Neural crest cell (in vitro differentiated cells): ENCODE data around the gene PRKCA. TPM values are rescaled to one million over a fixed set of nuclear protein-coding genes. Genes with fewer than 3 reads are reported as not detected.

Source experiments
- DNase-seq: peaks from one replicate; pipeline ENCODE4 v3.0.0; 2021; ENCODE audit warnings: low read depth, mixed read lengths, low spot score
- H3K27ac Mint-ChIP-seq: one replicate; pipeline ENCODE4 v1.8.0; 2021; ENCODE audit warnings: mild to moderate bottlenecking, mixed read lengths; ENCODE audit not compliant: unreplicated experiment
- H3K27me3 Mint-ChIP-seq: 2 replicates; pipeline ENCODE4 v1.8.0; 2021; ENCODE audit warnings: low read depth, mild to moderate bottlenecking, mixed read lengths
- H3K36me3 Mint-ChIP-seq: 2 replicates; pipeline ENCODE4 v1.8.0; 2021; ENCODE audit warnings: low read depth, mild to moderate bottlenecking, mixed read lengths
- H3K4me1 Mint-ChIP-seq: 2 replicates; pipeline ENCODE4 v1.8.0; 2021; ENCODE audit warnings: mixed read lengths
- H3K4me3 Mint-ChIP-seq: one replicate; pipeline ENCODE4 v1.8.0; 2021; ENCODE audit warnings: mild to moderate bottlenecking, mixed read lengths
- H3K9me3 Mint-ChIP-seq: 2 replicates; pipeline ENCODE4 v1.8.0; 2021; ENCODE audit warnings: mixed read lengths
- total RNA-seq: library from RNA; stranded (reverse); gene quantifications from 2 replicates; pipeline ENCODE4 v1.2.1, GENCODE V29; 2021
- TF ChIP-seq, protein P1 (sequence below): fragments of 200-600 bp; sonication (generic); conservative IDR thresholded peaks from 2 replicates; pipeline ENCODE4 v1.5.0; 2021; ENCODE audit warnings: antibody characterized with exemption, mild to moderate bottlenecking

The PRKCA gene
- total RNA-seq, 1 donor from 2014 or later, result 22.7 TPM

- Mint-ChIP-seq H3K4me3 (no peak overlapping the region), H3K4me1 (no peaks in the 10 kb centered on the region), H3K27ac (no peak overlapping the region), H3K9me3 (peaks cover 9% of the 10 kb centered on the region), H3K36me3 (no peaks in the 10 kb centered on the region), H3K27me3 (no peaks in the 10 kb centered on the region)
- no peak for DNase-seq
- TF ChIP-seq, protein P1, sequence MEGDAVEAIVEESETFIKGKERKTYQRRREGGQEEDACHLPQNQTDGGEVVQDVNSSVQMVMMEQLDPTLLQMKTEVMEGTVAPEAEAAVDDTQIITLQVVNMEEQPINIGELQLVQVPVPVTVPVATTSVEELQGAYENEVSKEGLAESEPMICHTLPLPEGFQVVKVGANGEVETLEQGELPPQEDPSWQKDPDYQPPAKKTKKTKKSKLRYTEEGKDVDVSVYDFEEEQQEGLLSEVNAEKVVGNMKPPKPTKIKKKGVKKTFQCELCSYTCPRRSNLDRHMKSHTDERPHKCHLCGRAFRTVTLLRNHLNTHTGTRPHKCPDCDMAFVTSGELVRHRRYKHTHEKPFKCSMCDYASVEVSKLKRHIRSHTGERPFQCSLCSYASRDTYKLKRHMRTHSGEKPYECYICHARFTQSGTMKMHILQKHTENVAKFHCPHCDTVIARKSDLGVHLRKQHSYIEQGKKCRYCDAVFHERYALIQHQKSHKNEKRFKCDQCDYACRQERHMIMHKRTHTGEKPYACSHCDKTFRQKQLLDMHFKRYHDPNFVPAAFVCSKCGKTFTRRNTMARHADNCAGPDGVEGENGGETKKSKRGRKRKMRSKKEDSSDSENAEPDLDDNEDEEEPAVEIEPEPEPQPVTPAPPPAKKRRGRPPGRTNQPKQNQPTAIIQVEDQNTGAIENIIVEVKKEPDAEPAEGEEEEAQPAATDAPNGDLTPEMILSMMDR, result no peak
Measured at GRCh38 chr17:66272811-66273585, 29.4 kb upstream of the PRKCA start.

DNA sequence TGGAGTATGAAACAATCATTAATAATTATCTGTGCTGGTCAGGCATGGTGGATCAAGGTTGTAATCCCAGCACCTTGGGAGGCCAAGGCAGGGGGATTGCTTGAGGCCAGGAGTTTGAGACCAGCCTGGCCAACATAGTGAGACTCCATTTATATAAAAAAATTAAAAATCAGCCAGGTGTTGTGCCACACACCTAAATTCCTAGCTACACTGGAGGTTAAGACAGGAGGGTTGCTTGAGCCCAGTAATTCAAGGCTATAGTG lies 28.9 kb upstream of the PRKCA start:
- Mint-ChIP-seq H3K27me3 (no peaks in the 10 kb centered on the region), H3K36me3 (no peaks in the 10 kb centered on the region)

DNA sequence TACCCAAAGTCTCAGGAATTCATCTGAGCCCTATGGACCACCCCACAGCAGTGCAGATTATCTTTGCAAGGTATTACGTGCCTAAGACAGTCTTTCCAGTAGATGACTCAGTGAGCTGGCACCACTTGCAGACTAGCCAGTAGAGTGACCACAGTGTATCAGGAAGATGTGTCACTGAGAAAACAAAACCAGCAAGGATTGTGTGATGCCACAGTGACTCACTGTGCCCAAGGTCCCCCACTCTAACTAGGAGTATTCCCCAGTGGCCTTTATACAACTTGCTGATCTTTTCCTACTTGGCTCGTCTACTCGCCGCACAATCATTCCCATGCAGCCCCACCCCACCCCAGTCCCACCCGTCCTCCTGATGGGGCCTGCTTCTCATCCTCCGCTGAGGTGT lies 26.8 kb upstream of the PRKCA start:
- Mint-ChIP-seq H3K27me3 (no peaks in the 10 kb centered on the region), H3K9me3 (peaks cover 1% of the 10 kb centered on the region), H3K4me3 (no peak overlapping the region), H3K36me3 (no peaks in the 10 kb centered on the region), H3K27ac (no peak overlapping the region), H3K4me1 (no peaks in the 10 kb centered on the region)
- no peak for DNase-seq
- TF ChIP-seq, protein P1, result no peak

More for the DNA sequence above, 28.9 kb upstream of the PRKCA start:
- Mint-ChIP-seq H3K27ac (no peak overlapping the region), H3K4me1 (no peaks in the 10 kb centered on the region), H3K4me3 (no peak overlapping the region), H3K9me3 (peaks cover 8% of the 10 kb centered on the region)
- TF ChIP-seq, protein P1, result no peak
- DNase-seq, result no peak

- Mint-ChIP-seq H3K4me1 (no peaks in the 10 kb centered on the region), H3K27me3 (no peaks in the 10 kb centered on the region), H3K4me3 (no peak overlapping the region), H3K36me3 (no peaks in the 10 kb centered on the region), H3K27ac (no peak overlapping the region), H3K9me3 (no peaks in the 10 kb centered on the region)
- no peak for DNase-seq
- TF ChIP-seq, protein P1, result no peak
Measured at GRCh38 chr17:66276328-66276937, 26.0 kb upstream of the PRKCA start.

DNA sequence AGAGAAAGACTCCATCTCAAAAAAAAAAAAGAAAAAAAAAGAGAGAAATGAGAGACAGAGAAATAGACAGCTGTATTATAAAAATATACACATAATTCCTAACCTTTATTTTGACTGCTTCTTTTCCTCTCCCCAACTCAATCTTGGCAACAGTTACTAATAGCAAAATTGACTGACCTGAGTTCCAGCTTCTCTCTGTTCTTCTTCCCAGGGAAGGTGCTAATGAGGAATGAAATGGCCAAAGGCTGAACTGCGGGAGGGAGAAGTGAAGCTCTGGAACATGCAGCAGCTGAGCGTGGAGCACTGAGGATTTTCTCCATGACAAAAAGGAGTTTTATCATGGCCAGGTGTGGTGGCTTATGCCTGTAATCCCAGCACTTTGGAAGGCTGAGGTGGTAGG lies 25.2 kb upstream of the PRKCA start:
- no peaks in the 10 kb centered on the region for H3K4me1 Mint-ChIP-seq
- H3K27me3 Mint-ChIP-seq, result no peaks in the 10 kb centered on the region
- H3K9me3 Mint-ChIP-seq, result no peaks in the 10 kb centered on the region
- TF ChIP-seq, protein P1, result no peak
- no peak overlapping the region for H3K27ac Mint-ChIP-seq
- H3K36me3 Mint-ChIP-seq, result no peaks in the 10 kb centered on the region
- no peak for DNase-seq
- H3K4me3 Mint-ChIP-seq, result no peak overlapping the region
